Measurements from ENCODE around the gene CDC42EP1. TPM values are rescaled to one million over a fixed set of nuclear protein-coding genes. Genes with fewer than 3 reads are reported as not detected.

The CDC42EP1 gene
- total RNA-seq, 1 donor from 2014 or later: 51.2 TPM

GRCh38 chr22:37616201-37617083, 56.2 kb downstream of the CDC42EP1 start:
- Mint-ChIP-seq H3K36me3 (ENCODE audit: low read depth, unreplicated experiment) (peaks cover 3% of the 10 kb centered on the region), H3K9me3 (ENCODE audit: unreplicated experiment) (no peaks in the 10 kb centered on the region), H3K4me3 (ENCODE audit: unreplicated experiment) (no peak overlapping the region), H3K4me1 (ENCODE audit: unreplicated experiment) (no peaks in the 10 kb centered on the region), H3K27me3 (ENCODE audit: unreplicated experiment) (peaks cover 5% of the 10 kb centered on the region), H3K27ac (ENCODE audit: unreplicated experiment) (no peak overlapping the region)
- TF ChIP-seq, protein P1, sequence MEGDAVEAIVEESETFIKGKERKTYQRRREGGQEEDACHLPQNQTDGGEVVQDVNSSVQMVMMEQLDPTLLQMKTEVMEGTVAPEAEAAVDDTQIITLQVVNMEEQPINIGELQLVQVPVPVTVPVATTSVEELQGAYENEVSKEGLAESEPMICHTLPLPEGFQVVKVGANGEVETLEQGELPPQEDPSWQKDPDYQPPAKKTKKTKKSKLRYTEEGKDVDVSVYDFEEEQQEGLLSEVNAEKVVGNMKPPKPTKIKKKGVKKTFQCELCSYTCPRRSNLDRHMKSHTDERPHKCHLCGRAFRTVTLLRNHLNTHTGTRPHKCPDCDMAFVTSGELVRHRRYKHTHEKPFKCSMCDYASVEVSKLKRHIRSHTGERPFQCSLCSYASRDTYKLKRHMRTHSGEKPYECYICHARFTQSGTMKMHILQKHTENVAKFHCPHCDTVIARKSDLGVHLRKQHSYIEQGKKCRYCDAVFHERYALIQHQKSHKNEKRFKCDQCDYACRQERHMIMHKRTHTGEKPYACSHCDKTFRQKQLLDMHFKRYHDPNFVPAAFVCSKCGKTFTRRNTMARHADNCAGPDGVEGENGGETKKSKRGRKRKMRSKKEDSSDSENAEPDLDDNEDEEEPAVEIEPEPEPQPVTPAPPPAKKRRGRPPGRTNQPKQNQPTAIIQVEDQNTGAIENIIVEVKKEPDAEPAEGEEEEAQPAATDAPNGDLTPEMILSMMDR (IDR thresholded peaks at IDR 0.05; ENCODE audit: unreplicated experiment): no peak
- DNase-seq (ENCODE audit: low spot score): no peak

DNA sequence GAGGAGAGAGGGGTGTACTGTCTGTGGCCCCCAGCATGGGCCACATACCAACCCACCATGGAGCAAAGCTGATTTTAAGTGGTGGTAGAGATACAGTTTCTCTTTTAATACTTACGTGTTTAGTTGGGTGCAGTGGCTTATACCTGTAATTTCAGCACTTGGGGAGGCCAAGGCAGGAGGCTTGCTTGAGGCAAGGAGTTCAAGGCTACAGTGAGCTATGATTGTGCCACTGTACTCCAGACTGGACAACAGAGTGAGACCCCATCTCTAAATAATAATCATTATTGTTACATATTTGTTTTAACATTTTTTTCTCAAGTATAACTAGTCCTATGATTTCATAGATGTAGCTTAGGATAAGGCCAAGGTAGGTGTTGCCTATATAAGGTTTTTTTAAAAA, 57.2 kb downstream of the CDC42EP1 start:
- TF ChIP-seq, protein P1 (IDR thresholded peaks at IDR 0.05; ENCODE audit: unreplicated experiment): no peak
- Mint-ChIP-seq H3K27me3 (ENCODE audit: unreplicated experiment) (peaks cover 5% of the 10 kb centered on the region), H3K9me3 (ENCODE audit: unreplicated experiment) (no peaks in the 10 kb centered on the region), H3K4me3 (ENCODE audit: unreplicated experiment) (no peak overlapping the region), H3K36me3 (ENCODE audit: low read depth, unreplicated experiment) (peaks cover 3% of the 10 kb centered on the region), H3K27ac (ENCODE audit: unreplicated experiment) (no peak overlapping the region), H3K4me1 (ENCODE audit: unreplicated experiment) (no peaks in the 10 kb centered on the region)
- DNase-seq (ENCODE audit: low spot score): no peak

DNA sequence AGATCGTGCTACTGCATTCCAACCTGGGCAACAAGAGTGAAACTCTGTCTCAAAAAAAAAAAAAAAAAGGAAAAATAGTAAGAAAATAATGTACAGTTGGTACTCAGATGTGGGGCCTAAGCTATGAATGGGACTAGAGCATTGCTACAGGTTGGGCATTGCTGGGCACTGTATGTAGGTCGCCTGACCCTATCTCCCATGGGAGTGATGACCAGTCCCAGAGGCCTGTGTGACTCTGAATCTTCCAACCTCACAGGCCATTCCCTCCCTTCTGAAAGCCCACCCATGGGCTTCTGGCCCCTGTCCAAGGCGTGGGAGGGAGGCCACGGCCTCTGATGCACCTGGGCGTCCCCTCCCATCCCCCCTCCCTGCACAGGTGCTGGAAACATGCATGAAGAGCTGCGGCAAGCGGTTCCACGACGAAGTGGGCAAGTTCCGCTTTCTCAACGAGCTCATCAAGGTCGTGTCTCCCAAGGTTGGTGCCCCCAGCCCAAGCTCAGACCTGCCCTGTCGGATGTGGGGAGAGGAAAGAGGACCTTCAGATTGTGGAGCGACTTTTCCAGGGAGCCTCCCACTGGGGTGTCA, 57.9 kb downstream of the CDC42EP1 start:
- peaks cover 3% of the 10 kb centered on the region for H3K36me3 Mint-ChIP-seq (ENCODE audit: low read depth, unreplicated experiment)
- H3K4me3 Mint-ChIP-seq (ENCODE audit: unreplicated experiment): no peak overlapping the region
- no peaks in the 10 kb centered on the region for H3K9me3 Mint-ChIP-seq (ENCODE audit: unreplicated experiment)
- H3K4me1 Mint-ChIP-seq (ENCODE audit: unreplicated experiment): no peaks in the 10 kb centered on the region
- H3K27me3 Mint-ChIP-seq (ENCODE audit: unreplicated experiment): peaks cover 5% of the 10 kb centered on the region
- no peak for DNase-seq (ENCODE audit: low spot score)
- H3K27ac Mint-ChIP-seq (ENCODE audit: unreplicated experiment): no peak overlapping the region
- TF ChIP-seq, protein P1 (IDR thresholded peaks at IDR 0.05; ENCODE audit: unreplicated experiment): no peak

DNA sequence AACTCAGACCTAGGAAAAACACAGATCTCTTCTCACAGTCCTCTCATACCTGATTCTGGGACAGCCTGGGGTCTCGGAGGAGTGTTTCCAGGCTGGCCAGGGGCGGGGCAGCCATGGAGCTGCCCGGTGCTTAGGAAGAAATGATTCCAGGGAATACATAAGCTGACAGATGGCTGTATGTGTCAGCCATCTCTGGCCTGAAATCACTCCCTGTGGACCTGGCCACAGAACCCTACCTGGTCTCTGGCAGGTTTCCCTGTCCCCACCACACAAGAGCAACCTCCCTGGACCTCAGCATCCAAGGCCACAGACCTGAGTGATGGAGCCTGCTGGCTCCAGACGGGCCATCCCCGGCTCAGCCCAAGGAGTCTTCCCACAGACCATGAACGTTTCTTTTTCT, 58.4 kb downstream of the CDC42EP1 start:
- no peaks in the 10 kb centered on the region for H3K9me3 Mint-ChIP-seq (ENCODE audit: unreplicated experiment)
- H3K27ac Mint-ChIP-seq (ENCODE audit: unreplicated experiment): no peak overlapping the region
- TF ChIP-seq, protein P1 (IDR thresholded peaks at IDR 0.05; ENCODE audit: unreplicated experiment): no peak
- H3K36me3 Mint-ChIP-seq (ENCODE audit: low read depth, unreplicated experiment): peaks cover 3% of the 10 kb centered on the region
- no peak for DNase-seq (ENCODE audit: low spot score)
- H3K27me3 Mint-ChIP-seq (ENCODE audit: unreplicated experiment): peaks cover 2% of the 10 kb centered on the region
- peaks cover under 1% of the 10 kb centered on the region for H3K4me1 Mint-ChIP-seq (ENCODE audit: unreplicated experiment)
- no peak overlapping the region for H3K4me3 Mint-ChIP-seq (ENCODE audit: unreplicated experiment)

Other genes with a start within 250 kb of the CDC42EP1 start
- 1.2 TPM for gene ELFN2, start 133.0 kb upstream of the CDC42EP1 start, total RNA-seq (ENCODE audit: unreplicated experiment)
- gene MFNG, start 74.1 kb upstream of the CDC42EP1 start, total RNA-seq (ENCODE audit: unreplicated experiment): 75.4 TPM
- gene CARD10, start 41.1 kb upstream of the CDC42EP1 start, total RNA-seq (ENCODE audit: unreplicated experiment): 26.0 TPM
- not detected for gene LGALS2, start 19.6 kb downstream of the CDC42EP1 start, total RNA-seq (ENCODE audit: unreplicated experiment)
- gene GGA1, start 48.4 kb downstream of the CDC42EP1 start, total RNA-seq (ENCODE audit: unreplicated experiment): 63.6 TPM
- 11.6 TPM for gene SH3BP1, start 79.2 kb downstream of the CDC42EP1 start, total RNA-seq (ENCODE audit: unreplicated experiment)
- gene PDXP, start 98.2 kb downstream of the CDC42EP1 start, total RNA-seq (ENCODE audit: unreplicated experiment): 13.4 TPM
- 18.6 TPM for gene LGALS1, start 115.2 kb downstream of the CDC42EP1 start, total RNA-seq (ENCODE audit: unreplicated experiment)
- 15.7 TPM for gene NOL12, start 125.9 kb downstream of the CDC42EP1 start, total RNA-seq (ENCODE audit: unreplicated experiment)
- gene TRIOBP, start 136.6 kb downstream of the CDC42EP1 start, total RNA-seq (ENCODE audit: unreplicated experiment): 110 TPM
- gene GCAT, start 247.5 kb downstream of the CDC42EP1 start, total RNA-seq (ENCODE audit: unreplicated experiment): 4.1 TPM